HG02885 (cell line): ENCODE measurements around the gene SNORC.

Experiments used
- ATAC-seq: cut with Tn5 transposase; IDR thresholded peaks from one replicate; pipeline ENCODE4 v1.9.1; 2021; ENCODE audit warnings: mild to moderate bottlenecking; ENCODE audit not compliant: unreplicated experiment, poor library complexity

The SNORC gene

GRCh38 chr2:232920055-232920454 lies 50.0 kb downstream of the SNORC start:
- ATAC-seq: no peak

GRCh38 chr2:232920760-232921159 lies 50.7 kb downstream of the SNORC start:
- ATAC-seq: no peak

- ATAC-seq: no peak
Measured at GRCh38 chr2:232924433-232924832, 54.4 kb downstream of the SNORC start.

- ATAC-seq: no peak
Measured at GRCh38 chr2:232925153-232925820, 55.2 kb downstream of the SNORC start.

GRCh38 chr2:232925821-232926156 lies 55.7 kb downstream of the SNORC start:
- no peak for ATAC-seq

- no peak for ATAC-seq
Measured at GRCh38 chr2:232926431-232926939, 56.4 kb downstream of the SNORC start.

- no peak for ATAC-seq
Measured at GRCh38 chr2:232927032-232927792, 57.1 kb downstream of the SNORC start.

GRCh38 chr2:232927793-232928550 lies 57.9 kb downstream of the SNORC start:
- ATAC-seq: no peak
